ENCODE measurements around the gene ANKHD1.
"Not testable (repeated sequence)": the region's sequence is repeated elsewhere in the genome, so short reads cannot be mapped to it uniquely, and the experiment has no call there.

The ANKHD1 gene

GRCh38 chr5:140570058-140570457 lies 168.4 kb downstream of the ANKHD1 start:
- H3K27me3 ChIP-seq (ENCODE audit: control insufficient read depth, insufficient read depth, low read length), result no peaks in the 10 kb centered on the region
- H3K36me3 ChIP-seq (ENCODE audit: control insufficient read depth, low read depth, low read length), result peaks cover 18% of the 10 kb centered on the region
- no peak overlapping the region for H3K27ac ChIP-seq (ENCODE audit: low read length)
- no peak overlapping the region for H3K9ac ChIP-seq (ENCODE audit: low read length)
- no peak overlapping the region for H3K4me3 ChIP-seq (ENCODE audit: low read length)
- no peaks in the 10 kb centered on the region for H3K4me1 ChIP-seq (ENCODE audit: control insufficient read depth, low read depth, low read length)
- H3K9me3 ChIP-seq (ENCODE audit: control insufficient read depth, low read depth, low read length), result no peaks in the 10 kb centered on the region

DNA sequence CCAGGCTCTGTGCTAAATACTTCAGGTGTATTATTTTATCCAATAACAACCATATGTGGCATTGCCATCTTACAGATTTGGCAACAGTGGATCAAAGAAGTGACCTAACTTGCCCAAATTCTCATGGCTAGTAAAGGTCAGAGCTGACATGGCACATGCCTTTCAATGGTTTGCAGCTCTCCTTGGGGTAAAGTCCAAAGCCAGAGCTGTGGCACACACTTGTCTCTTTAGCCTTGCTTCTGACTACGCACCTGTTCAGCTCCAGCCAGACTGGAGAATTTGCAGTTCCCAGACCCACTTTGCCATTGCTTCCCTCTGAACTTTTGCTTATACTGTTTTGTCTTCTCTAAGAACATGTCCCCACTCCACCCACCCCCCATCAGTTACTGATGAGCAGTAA lies 168.9 kb downstream of the ANKHD1 start:
- H3K4me3 ChIP-seq (ENCODE audit: low read length), result no peak overlapping the region
- H3K9ac ChIP-seq (ENCODE audit: low read length), result no peak overlapping the region
- no peaks in the 10 kb centered on the region for H3K4me1 ChIP-seq (ENCODE audit: control insufficient read depth, low read depth, low read length)
- no peaks in the 10 kb centered on the region for H3K27me3 ChIP-seq (ENCODE audit: control insufficient read depth, insufficient read depth, low read length)
- peaks cover 18% of the 10 kb centered on the region for H3K36me3 ChIP-seq (ENCODE audit: control insufficient read depth, low read depth, low read length)
- H3K27ac ChIP-seq (ENCODE audit: low read length), result no peak overlapping the region
- no peaks in the 10 kb centered on the region for H3K9me3 ChIP-seq (ENCODE audit: control insufficient read depth, low read depth, low read length)

- H3K9ac ChIP-seq (ENCODE audit: low read length), result no peak overlapping the region
- no peaks in the 10 kb centered on the region for H3K9me3 ChIP-seq (ENCODE audit: control insufficient read depth, low read depth, low read length)
- H3K27me3 ChIP-seq (ENCODE audit: control insufficient read depth, insufficient read depth, low read length), result no peaks in the 10 kb centered on the region
- H3K36me3 ChIP-seq (ENCODE audit: control insufficient read depth, low read depth, low read length), result peaks cover 18% of the 10 kb centered on the region
- no peak overlapping the region for H3K4me3 ChIP-seq (ENCODE audit: low read length)
- H3K27ac ChIP-seq (ENCODE audit: low read length), result no peak overlapping the region
- no peaks in the 10 kb centered on the region for H3K4me1 ChIP-seq (ENCODE audit: control insufficient read depth, low read depth, low read length)
Observed at GRCh38 chr5:140571105-140571504, 169.5 kb downstream of the ANKHD1 start.

- Histone ChIP-seq H3K27me3 (ENCODE audit: control insufficient read depth, insufficient read depth, low read length) (no peaks in the 10 kb centered on the region), H3K9me3 (ENCODE audit: control insufficient read depth, low read depth, low read length) (no peaks in the 10 kb centered on the region), H3K4me1 (ENCODE audit: control insufficient read depth, low read depth, low read length) (no peaks in the 10 kb centered on the region), H3K9ac (ENCODE audit: low read length) (no peak overlapping the region), H3K4me3 (ENCODE audit: low read length) (no peak overlapping the region), H3K36me3 (ENCODE audit: control insufficient read depth, low read depth, low read length) (no peaks in the 10 kb centered on the region), H3K27ac (ENCODE audit: low read length) (no peak overlapping the region)
Observed at GRCh38 chr5:140573683-140574082, 172.1 kb downstream of the ANKHD1 start.

DNA sequence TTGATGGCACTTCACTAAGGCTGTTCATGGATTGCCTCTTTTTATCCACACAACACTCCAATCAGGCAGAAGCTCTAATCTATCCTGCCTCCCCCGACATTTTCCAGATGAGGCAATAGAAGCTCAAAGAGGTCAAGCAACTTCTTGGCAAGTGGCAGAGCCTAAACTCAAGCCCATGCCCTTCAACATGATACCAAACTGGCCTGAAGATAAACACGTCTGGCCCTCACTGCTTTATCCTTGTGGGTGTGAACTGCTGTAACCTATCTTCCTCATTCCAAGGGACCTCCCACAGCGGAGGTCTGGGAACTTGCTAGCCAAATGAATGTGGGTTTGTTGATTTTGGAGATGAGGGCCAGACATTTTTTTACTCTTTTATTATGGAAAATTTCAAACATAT lies 172.5 kb downstream of the ANKHD1 start:
- no peaks in the 10 kb centered on the region for H3K27me3 ChIP-seq (ENCODE audit: control insufficient read depth, insufficient read depth, low read length)
- no peak overlapping the region for H3K4me3 ChIP-seq (ENCODE audit: low read length)
- no peaks in the 10 kb centered on the region for H3K4me1 ChIP-seq (ENCODE audit: control insufficient read depth, low read depth, low read length)
- H3K9me3 ChIP-seq (ENCODE audit: control insufficient read depth, low read depth, low read length), result no peaks in the 10 kb centered on the region
- no peaks in the 10 kb centered on the region for H3K36me3 ChIP-seq (ENCODE audit: control insufficient read depth, low read depth, low read length)
- H3K27ac ChIP-seq (ENCODE audit: low read length), result no peak overlapping the region
- H3K9ac ChIP-seq (ENCODE audit: low read length), result no peak overlapping the region

GRCh38 chr5:140575309-140575708 lies 173.7 kb downstream of the ANKHD1 start:
- Histone ChIP-seq H3K9ac (ENCODE audit: low read length) (no peak overlapping the region), H3K4me3 (ENCODE audit: low read length) (no peak overlapping the region), H3K4me1 (ENCODE audit: control insufficient read depth, low read depth, low read length) (no peaks in the 10 kb centered on the region), H3K27ac (ENCODE audit: low read length) (no peak overlapping the region), H3K27me3 (ENCODE audit: control insufficient read depth, insufficient read depth, low read length) (no peaks in the 10 kb centered on the region), H3K36me3 (ENCODE audit: control insufficient read depth, low read depth, low read length) (no peaks in the 10 kb centered on the region), H3K9me3 (ENCODE audit: control insufficient read depth, low read depth, low read length) (no peaks in the 10 kb centered on the region)

- H3K9me3 ChIP-seq (ENCODE audit: control insufficient read depth, low read depth, low read length), result no peaks in the 10 kb centered on the region
- no peaks in the 10 kb centered on the region for H3K27me3 ChIP-seq (ENCODE audit: control insufficient read depth, insufficient read depth, low read length)
- H3K27ac ChIP-seq (ENCODE audit: low read length), result no peak overlapping the region
- no peak overlapping the region for H3K4me3 ChIP-seq (ENCODE audit: low read length)
- H3K9ac ChIP-seq (ENCODE audit: low read length), result no peak overlapping the region
- no peaks in the 10 kb centered on the region for H3K4me1 ChIP-seq (ENCODE audit: control insufficient read depth, low read depth, low read length)
- no peaks in the 10 kb centered on the region for H3K36me3 ChIP-seq (ENCODE audit: control insufficient read depth, low read depth, low read length)
Observed at GRCh38 chr5:140576776-140577201, 175.2 kb downstream of the ANKHD1 start.

DNA sequence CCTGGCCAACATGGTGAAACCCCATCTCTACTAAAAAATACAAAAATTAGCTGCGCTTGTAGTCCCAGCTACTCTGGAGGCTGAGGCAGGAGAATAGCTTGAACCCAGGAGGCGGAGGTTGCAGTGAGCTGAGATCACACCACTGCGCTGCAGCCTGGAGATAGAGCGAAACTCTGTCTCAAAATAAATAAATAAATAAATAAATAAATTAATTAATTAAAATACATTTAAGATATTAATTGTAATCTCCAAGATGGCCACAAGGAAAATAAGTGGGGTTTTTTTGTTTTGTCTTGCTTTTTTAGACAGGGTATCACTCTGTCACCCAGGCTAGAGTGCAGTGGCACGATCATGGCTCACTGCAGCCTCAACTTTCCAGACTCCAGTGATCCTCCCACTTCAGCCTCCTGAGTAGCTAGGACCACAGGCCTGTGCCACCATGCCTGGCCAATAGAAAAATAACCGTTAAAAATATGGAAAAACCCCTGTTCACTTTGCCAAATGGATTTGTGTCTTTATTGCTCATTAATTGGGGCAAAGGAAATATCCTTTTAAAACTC lies 177.6 kb downstream of the ANKHD1 start:
- H3K27me3 ChIP-seq (ENCODE audit: control insufficient read depth, insufficient read depth, low read length); H3K4me1 ChIP-seq (ENCODE audit: control insufficient read depth, low read depth, low read length); H3K9me3 ChIP-seq (ENCODE audit: control insufficient read depth, low read depth, low read length); H3K27ac ChIP-seq (ENCODE audit: low read length); H3K4me3 ChIP-seq (ENCODE audit: low read length); H3K9ac ChIP-seq (ENCODE audit: low read length); H3K36me3 ChIP-seq (ENCODE audit: control insufficient read depth, low read depth, low read length): not testable (repeated sequence)

GRCh38 chr5:140587495-140587894 lies 185.9 kb downstream of the ANKHD1 start:
- Histone ChIP-seq H3K9me3 (ENCODE audit: control insufficient read depth, low read depth, low read length) (no peaks in the 10 kb centered on the region), H3K36me3 (ENCODE audit: control insufficient read depth, low read depth, low read length) (no peaks in the 10 kb centered on the region), H3K9ac (ENCODE audit: low read length) (no peak overlapping the region), H3K4me1 (ENCODE audit: control insufficient read depth, low read depth, low read length) (no peaks in the 10 kb centered on the region), H3K4me3 (ENCODE audit: low read length) (no peak overlapping the region), H3K27ac (ENCODE audit: low read length) (no peak overlapping the region), H3K27me3 (ENCODE audit: control insufficient read depth, insufficient read depth, low read length) (no peaks in the 10 kb centered on the region)

- H3K36me3 ChIP-seq (ENCODE audit: control insufficient read depth, low read depth, low read length), result no peaks in the 10 kb centered on the region
- no peaks in the 10 kb centered on the region for H3K4me1 ChIP-seq (ENCODE audit: control insufficient read depth, low read depth, low read length)
- no peak overlapping the region for H3K27ac ChIP-seq (ENCODE audit: low read length)
- no peak overlapping the region for H3K4me3 ChIP-seq (ENCODE audit: low read length)
- H3K9ac ChIP-seq (ENCODE audit: low read length), result no peak overlapping the region
- H3K9me3 ChIP-seq (ENCODE audit: control insufficient read depth, low read depth, low read length), result no peaks in the 10 kb centered on the region
- H3K27me3 ChIP-seq (ENCODE audit: control insufficient read depth, insufficient read depth, low read length), result no peaks in the 10 kb centered on the region
Observed at GRCh38 chr5:140588311-140589070, 186.9 kb downstream of the ANKHD1 start.

All from iPS-18a (cell line).